Measurements from ENCODE around the gene TMEM272. TPM values are rescaled to one million over a fixed set of nuclear protein-coding genes. Genes with fewer than 3 reads are reported as not detected.

Gene TMEM272
- total RNA-seq, 1 experiment from 2014 or later = not detected

DNA sequence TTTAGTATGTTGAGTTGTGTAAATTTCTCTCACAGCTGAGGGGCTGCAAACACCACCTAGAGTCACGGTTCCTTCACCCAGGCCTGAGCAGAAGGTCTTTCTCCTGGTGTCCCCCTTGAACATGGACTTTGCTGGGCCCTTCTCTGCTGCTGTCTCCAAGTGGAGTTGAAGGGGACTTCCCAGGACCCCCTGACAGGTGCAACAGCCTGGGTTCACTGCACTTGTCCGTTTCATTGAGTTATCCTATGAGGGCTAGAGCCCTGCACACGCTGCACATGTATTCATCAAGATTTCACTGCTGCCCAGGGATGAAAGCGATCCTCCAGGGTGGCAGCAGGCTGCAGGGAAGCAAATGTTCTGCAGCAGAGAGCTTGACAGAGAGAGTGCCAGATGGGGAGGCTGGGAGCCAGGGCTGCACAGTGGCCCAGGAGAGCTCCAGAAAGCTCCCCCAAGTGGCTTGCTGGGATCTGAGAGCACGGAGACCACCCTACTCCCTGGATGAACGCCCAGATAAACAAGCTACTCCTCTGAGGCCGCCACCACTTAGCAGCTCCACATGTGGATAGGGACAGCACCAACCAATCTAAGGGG, 10.3 kb downstream of the TMEM272 start:
- ChIA-PET CTCF (interaction anchor here (0.6 to 7.3 kb wide), 7 partner anchors 14 to 293 kb away, joined by 3 to 69 read pairs (median 3); no protein-coding TSS in a partner anchor), POLR2A (interaction anchor here (1.6 kb wide), 1 partner anchor 20 kb away, joined by 3 read pairs; no protein-coding TSS in a partner anchor)
- no peak for DNase-seq (ENCODE audit: unreplicated experiment)
- intact Hi-C loops (cut with micrococcal nuclease) = no loop called here
- Mint-ChIP-seq H3K4me1 (ENCODE audit: insufficient read depth, unreplicated experiment) (no peaks in the 10 kb centered on the region), H3K9me3 (ENCODE audit: unreplicated experiment) (no peaks in the 10 kb centered on the region), H3K36me3 (ENCODE audit: insufficient read depth, unreplicated experiment) (no peaks in the 10 kb centered on the region), H3K27ac (ENCODE audit: low read depth, unreplicated experiment) (no peak overlapping the region), H3K27me3 (ENCODE audit: insufficient read depth, unreplicated experiment) (peaks cover 27% of the 10 kb centered on the region), H3K4me3 (ENCODE audit: unreplicated experiment) (no peak overlapping the region)
- TF ChIP-seq CTCF (IDR thresholded peaks at IDR 0.05; ENCODE audit: unreplicated experiment) = no peak
- BruUV-seq (replicated peaks) = no TSS peak

DNA sequence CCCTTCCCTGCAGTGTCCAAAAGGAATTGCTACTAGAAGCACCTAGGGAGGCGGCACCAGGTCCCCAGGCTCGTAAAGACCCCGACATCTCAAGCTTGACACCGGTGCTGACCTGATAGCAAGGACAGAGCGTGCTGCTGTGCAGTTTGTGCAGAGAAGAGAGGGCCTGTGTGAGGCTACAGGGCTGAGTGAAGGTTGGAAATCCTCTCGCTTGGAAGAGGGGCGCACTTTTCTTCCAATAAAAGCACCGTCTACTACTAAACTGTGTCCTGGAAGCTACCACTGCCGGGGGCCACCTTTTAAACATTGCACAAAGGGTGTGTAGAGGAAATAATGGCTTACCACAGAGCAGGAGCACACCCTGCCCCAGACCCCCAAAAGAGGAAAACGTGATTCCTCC, 11.0 kb downstream of the TMEM272 start:
- Mint-ChIP-seq H3K4me3 (ENCODE audit: unreplicated experiment) (no peak overlapping the region), H3K27ac (ENCODE audit: low read depth, unreplicated experiment) (no peak overlapping the region), H3K27me3 (ENCODE audit: insufficient read depth, unreplicated experiment) (peaks cover 27% of the 10 kb centered on the region), H3K4me1 (ENCODE audit: insufficient read depth, unreplicated experiment) (no peaks in the 10 kb centered on the region), H3K9me3 (ENCODE audit: unreplicated experiment) (no peaks in the 10 kb centered on the region), H3K36me3 (ENCODE audit: insufficient read depth, unreplicated experiment) (no peaks in the 10 kb centered on the region)
- no peak for TF ChIP-seq CTCF (IDR thresholded peaks at IDR 0.05; ENCODE audit: unreplicated experiment)
- ChIA-PET CTCF (interaction anchor here (0.6 to 7.3 kb wide), 5 partner anchors 15 to 294 kb away, joined by 3 to 69 read pairs (median 3); no protein-coding TSS in a partner anchor), POLR2A (no interaction called here)
- no TSS peak for BruUV-seq (replicated peaks)
- DNase-seq (ENCODE audit: unreplicated experiment) = no peak
- intact Hi-C loops (cut with micrococcal nuclease) = loop anchor here (2.0 kb wide), 1 partner anchor 19 kb away; no protein-coding TSS in a partner anchor

DNA sequence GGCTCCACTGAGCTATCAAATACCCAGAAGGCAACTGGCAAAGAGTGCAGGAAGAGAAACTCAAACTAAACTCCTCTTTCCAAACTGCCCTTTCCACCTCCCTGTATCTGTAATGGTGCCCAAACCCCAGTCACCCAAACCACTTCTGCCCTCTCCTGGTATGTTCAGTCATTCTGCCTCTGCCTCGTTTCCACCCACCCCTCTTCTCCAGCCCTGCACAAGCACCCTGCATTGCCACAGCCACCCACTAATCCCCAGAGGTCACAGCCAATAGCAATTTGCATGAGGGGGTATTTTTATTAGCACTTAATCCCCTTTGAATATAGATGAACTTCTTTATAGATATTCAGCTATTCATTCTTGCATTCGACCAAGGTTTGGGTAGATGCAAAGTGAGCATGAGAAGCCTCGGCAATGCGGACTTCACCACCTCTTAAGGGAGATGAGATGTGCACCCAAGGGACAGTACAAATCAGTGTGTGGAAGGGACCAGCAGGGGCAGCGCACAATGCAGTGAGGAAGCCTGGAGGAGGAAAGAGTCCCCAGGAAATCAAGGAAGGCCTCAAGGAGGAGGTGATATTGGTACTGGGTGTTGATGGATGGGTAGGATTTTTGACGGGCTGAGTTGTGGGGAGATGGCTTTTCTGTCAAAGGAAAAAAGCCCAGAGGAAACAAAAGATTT, 12.4 kb downstream of the TMEM272 start:
- Mint-ChIP-seq H3K27me3 (ENCODE audit: insufficient read depth, unreplicated experiment) (peaks cover 38% of the 10 kb centered on the region), H3K36me3 (ENCODE audit: insufficient read depth, unreplicated experiment) (no peaks in the 10 kb centered on the region), H3K9me3 (ENCODE audit: unreplicated experiment) (no peaks in the 10 kb centered on the region), H3K4me3 (ENCODE audit: unreplicated experiment) (no peak overlapping the region), H3K4me1 (ENCODE audit: insufficient read depth, unreplicated experiment) (no peaks in the 10 kb centered on the region), H3K27ac (ENCODE audit: low read depth, unreplicated experiment) (no peak overlapping the region)
- TF ChIP-seq CTCF (IDR thresholded peaks at IDR 0.05; ENCODE audit: unreplicated experiment) = no peak
- ChIA-PET CTCF (interaction anchor here (0.7 to 7.3 kb wide), 10 partner anchors 12 to 708 kb away, joined by 3 to 69 read pairs (median 4); partner anchors contain the start of genes NEK5 and TMEM272), POLR2A (interaction anchor here (0.7 to 0.8 kb wide), 2 partner anchors 180 to 346 kb away, joined by 3 read pairs; partner anchors contain the start of gene ALG11)
- peak; percentile 55 for DNase-seq (ENCODE audit: unreplicated experiment)
- BruUV-seq (replicated peaks) = no TSS peak
- intact Hi-C loops (cut with micrococcal nuclease) = loop anchor here (2.0 kb wide), 1 partner anchor 18 kb away; no protein-coding TSS in a partner anchor

DNA sequence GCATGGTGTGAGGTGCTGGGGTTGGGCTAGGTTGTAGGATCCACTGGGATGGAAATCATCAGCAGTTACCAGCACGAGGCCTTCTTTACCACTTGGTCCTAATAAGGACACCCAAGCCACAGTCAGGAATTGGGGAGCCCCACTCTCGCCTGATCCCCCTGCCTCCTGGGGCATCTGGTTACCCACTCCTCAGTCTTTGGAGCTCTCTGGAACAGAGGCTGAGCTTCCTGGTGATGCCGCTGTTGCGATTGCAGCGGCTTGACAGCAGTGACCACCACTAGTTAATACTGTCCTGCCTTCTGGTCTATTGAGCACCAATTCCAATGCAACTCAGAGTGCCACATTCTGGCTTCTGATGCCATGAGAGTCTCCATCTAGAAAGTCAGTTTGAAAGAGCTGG, 13.5 kb downstream of the TMEM272 start:
- Mint-ChIP-seq H3K27ac (ENCODE audit: low read depth, unreplicated experiment) (no peak overlapping the region), H3K9me3 (ENCODE audit: unreplicated experiment) (no peaks in the 10 kb centered on the region), H3K4me3 (ENCODE audit: unreplicated experiment) (no peak overlapping the region), H3K27me3 (ENCODE audit: insufficient read depth, unreplicated experiment) (peaks cover 38% of the 10 kb centered on the region), H3K36me3 (ENCODE audit: insufficient read depth, unreplicated experiment) (no peaks in the 10 kb centered on the region), H3K4me1 (ENCODE audit: insufficient read depth, unreplicated experiment) (peaks cover 9% of the 10 kb centered on the region)
- intact Hi-C loops (cut with micrococcal nuclease) = no loop called here
- ChIA-PET POLR2A (no interaction called here), CTCF (interaction anchor here (0.7 to 7.3 kb wide), 6 partner anchors 11 to 297 kb away, joined by 3 to 69 read pairs (median 4); partner anchors contain the start of gene NEK5)
- no TSS peak for BruUV-seq (replicated peaks)
- DNase-seq (ENCODE audit: unreplicated experiment) = no peak
- TF ChIP-seq CTCF (IDR thresholded peaks at IDR 0.05; ENCODE audit: unreplicated experiment) = no peak
